ENCODE measurements around the gene RETREG3. TPM values are rescaled to one million over a fixed set of nuclear protein-coding genes. Genes with fewer than 3 reads are reported as not detected.

Gene RETREG3
- total and polyA plus RNA-seq, 2 of the 13 experiments (the other 11 are each of a cell fraction or from before 2014, with no cell fraction given) = 47.0 to 55.8 TPM

DNA sequence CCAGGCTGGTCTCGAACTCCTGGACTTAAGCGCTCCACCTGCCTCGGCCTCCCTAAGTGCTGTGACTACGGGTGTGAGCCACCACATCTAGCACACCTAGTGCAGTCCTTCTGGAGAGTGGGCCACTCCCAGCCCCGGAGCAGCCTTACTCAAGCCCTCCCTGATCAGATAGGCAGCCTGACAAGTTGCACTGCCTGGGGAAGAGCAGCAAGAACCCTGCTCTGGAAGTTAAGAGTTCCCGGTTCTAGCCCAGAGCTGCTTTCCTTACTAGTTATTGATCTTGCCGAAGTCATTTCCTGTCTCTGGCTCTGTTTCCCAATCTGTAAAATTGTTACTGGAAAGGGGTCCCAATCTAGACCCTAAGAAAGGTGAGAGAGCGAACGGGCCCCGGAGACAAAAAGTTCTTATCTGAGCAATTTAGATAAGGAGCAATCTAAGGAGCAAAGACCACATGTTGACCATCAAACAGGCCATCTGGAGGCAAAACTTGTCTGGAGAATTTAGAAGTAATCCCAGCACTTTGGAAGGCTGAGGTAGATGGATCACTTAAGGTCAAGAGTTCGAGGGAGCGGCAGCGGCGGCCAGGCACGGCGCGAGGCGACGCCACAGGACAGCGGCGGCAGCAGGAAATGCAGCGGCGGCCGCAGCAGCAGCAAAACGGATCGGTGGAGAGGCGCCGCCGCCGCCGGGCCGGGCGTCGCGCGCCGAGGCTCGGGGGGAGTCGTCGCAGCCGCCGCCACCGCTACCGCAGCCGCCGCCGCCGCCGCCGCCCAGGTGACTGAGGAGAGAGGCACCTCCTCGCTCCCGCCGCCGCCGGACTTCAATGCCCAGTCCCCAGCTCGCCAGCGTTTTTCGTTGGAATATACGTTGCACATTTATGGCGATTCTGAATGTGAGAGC, 77.5 kb downstream of the RETREG3 start (continued):
- TF ChIP-seq, protein P1, sequence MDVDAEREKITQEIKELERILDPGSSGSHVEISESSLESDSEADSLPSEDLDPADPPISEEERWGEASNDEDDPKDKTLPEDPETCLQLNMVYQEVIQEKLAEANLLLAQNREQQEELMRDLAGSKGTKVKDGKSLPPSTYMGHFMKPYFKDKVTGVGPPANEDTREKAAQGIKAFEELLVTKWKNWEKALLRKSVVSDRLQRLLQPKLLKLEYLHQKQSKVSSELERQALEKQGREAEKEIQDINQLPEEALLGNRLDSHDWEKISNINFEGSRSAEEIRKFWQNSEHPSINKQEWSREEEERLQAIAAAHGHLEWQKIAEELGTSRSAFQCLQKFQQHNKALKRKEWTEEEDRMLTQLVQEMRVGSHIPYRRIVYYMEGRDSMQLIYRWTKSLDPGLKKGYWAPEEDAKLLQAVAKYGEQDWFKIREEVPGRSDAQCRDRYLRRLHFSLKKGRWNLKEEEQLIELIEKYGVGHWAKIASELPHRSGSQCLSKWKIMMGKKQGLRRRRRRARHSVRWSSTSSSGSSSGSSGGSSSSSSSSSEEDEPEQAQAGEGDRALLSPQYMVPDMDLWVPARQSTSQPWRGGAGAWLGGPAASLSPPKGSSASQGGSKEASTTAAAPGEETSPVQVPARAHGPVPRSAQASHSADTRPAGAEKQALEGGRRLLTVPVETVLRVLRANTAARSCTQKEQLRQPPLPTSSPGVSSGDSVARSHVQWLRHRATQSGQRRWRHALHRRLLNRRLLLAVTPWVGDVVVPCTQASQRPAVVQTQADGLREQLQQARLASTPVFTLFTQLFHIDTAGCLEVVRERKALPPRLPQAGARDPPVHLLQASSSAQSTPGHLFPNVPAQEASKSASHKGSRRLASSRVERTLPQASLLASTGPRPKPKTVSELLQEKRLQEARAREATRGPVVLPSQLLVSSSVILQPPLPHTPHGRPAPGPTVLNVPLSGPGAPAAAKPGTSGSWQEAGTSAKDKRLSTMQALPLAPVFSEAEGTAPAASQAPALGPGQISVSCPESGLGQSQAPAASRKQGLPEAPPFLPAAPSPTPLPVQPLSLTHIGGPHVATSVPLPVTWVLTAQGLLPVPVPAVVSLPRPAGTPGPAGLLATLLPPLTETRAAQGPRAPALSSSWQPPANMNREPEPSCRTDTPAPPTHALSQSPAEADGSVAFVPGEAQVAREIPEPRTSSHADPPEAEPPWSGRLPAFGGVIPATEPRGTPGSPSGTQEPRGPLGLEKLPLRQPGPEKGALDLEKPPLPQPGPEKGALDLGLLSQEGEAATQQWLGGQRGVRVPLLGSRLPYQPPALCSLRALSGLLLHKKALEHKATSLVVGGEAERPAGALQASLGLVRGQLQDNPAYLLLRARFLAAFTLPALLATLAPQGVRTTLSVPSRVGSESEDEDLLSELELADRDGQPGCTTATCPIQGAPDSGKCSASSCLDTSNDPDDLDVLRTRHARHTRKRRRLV (CRISPR knock-in tag; IDR thresholded peaks at IDR 0.05) = no peak
- TF ChIP-seq MXI1 (IDR thresholded peaks at IDR 0.05; ENCODE audit: borderline replicate concordance, low read depth, low read length) (peak; percentile 60; the same call in 1 of the 3 replicates), ZNF670 (CRISPR knock-in tag; IDR thresholded peaks at IDR 0.05; ENCODE audit: borderline replicate concordance) (no peak), WIZ (CRISPR knock-in tag; IDR thresholded peaks at IDR 0.05) (no peak), NR2C2 (CRISPR knock-in tag; IDR thresholded peaks at IDR 0.05; ENCODE audit: borderline replicate concordance) (no peak), MAFG (CRISPR knock-in tag; IDR thresholded peaks at IDR 0.05) (no peak), ZMAT3 (CRISPR knock-in tag; conservative IDR thresholded peaks at IDR 0.05) (no peak), ZFX (CRISPR knock-in tag; IDR thresholded peaks at IDR 0.05; ENCODE audit: low read depth) (no peak; the same call in 1 of the 2 replicates), NBN (conservative IDR thresholded peaks at IDR 0.05) (no peak), SKI (IDR thresholded peaks at IDR 0.05; ENCODE audit: partially characterized antibody) (peak; percentile 87), HOXA7 (CRISPR knock-in tag; IDR thresholded peaks at IDR 0.05) (no peak)
- TF ChIP-seq, protein P2, sequence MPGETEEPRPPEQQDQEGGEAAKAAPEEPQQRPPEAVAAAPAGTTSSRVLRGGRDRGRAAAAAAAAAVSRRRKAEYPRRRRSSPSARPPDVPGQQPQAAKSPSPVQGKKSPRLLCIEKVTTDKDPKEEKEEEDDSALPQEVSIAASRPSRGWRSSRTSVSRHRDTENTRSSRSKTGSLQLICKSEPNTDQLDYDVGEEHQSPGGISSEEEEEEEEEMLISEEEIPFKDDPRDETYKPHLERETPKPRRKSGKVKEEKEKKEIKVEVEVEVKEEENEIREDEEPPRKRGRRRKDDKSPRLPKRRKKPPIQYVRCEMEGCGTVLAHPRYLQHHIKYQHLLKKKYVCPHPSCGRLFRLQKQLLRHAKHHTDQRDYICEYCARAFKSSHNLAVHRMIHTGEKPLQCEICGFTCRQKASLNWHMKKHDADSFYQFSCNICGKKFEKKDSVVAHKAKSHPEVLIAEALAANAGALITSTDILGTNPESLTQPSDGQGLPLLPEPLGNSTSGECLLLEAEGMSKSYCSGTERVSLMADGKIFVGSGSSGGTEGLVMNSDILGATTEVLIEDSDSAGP (CRISPR knock-in tag; IDR thresholded peaks at IDR 0.05; ENCODE audit: borderline replicate concordance) = peak; percentile 63; the same call in 1 of the 2 replicates
- TF ChIP-seq, protein P3, sequence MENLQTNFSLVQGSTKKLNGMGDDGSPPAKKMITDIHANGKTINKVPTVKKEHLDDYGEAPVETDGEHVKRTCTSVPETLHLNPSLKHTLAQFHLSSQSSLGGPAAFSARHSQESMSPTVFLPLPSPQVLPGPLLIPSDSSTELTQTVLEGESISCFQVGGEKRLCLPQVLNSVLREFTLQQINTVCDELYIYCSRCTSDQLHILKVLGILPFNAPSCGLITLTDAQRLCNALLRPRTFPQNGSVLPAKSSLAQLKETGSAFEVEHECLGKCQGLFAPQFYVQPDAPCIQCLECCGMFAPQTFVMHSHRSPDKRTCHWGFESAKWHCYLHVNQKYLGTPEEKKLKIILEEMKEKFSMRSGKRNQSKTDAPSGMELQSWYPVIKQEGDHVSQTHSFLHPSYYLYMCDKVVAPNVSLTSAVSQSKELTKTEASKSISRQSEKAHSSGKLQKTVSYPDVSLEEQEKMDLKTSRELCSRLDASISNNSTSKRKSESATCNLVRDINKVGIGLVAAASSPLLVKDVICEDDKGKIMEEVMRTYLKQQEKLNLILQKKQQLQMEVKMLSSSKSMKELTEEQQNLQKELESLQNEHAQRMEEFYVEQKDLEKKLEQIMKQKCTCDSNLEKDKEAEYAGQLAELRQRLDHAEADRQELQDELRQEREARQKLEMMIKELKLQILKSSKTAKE (CRISPR knock-in tag; IDR thresholded peaks at IDR 0.05; ENCODE audit: borderline replicate concordance) = 0 out of 2 replicates have a peak, but pooled peaks have one; percentile 34
- TF ChIP-seq, protein P4, sequence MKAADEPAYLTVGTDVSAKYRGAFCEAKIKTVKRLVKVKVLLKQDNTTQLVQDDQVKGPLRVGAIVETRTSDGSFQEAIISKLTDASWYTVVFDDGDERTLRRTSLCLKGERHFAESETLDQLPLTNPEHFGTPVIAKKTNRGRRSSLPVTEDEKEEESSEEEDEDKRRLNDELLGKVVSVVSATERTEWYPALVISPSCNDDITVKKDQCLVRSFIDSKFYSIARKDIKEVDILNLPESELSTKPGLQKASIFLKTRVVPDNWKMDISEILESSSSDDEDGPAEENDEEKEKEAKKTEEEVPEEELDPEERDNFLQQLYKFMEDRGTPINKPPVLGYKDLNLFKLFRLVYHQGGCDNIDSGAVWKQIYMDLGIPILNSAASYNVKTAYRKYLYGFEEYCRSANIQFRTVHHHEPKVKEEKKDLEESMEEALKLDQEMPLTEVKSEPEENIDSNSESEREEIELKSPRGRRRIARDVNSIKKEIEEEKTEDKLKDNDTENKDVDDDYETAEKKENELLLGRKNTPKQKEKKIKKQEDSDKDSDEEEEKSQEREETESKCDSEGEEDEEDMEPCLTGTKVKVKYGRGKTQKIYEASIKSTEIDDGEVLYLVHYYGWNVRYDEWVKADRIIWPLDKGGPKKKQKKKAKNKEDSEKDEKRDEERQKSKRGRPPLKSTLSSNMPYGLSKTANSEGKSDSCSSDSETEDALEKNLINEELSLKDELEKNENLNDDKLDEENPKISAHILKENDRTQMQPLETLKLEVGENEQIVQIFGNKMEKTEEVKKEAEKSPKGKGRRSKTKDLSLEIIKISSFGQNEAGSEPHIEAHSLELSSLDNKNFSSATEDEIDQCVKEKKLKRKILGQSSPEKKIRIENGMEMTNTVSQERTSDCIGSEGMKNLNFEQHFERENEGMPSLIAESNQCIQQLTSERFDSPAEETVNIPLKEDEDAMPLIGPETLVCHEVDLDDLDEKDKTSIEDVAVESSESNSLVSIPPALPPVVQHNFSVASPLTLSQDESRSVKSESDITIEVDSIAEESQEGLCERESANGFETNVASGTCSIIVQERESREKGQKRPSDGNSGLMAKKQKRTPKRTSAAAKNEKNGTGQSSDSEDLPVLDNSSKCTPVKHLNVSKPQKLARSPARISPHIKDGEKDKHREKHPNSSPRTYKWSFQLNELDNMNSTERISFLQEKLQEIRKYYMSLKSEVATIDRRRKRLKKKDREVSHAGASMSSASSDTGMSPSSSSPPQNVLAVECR (CRISPR knock-in tag; IDR thresholded peaks at IDR 0.05; ENCODE audit: borderline replicate concordance) = peak; percentile 8; the same call in 1 of the 2 replicates

All from HepG2 (cell line).